Cardiac septum (tissue), 1 donor: ENCODE results near the gene ZNF230. TPM values are rescaled to one million over a fixed set of nuclear protein-coding genes. Genes with fewer than 3 reads are reported as not detected.
A peak's percentile ranks its signal among the peaks of the same experiment; 100 is the strongest.

Experiments
- DNase-seq: peaks from one replicate; pipeline ENCODE4 v3.0.0-alpha.2; 2020; ENCODE audit warnings: low spot score
- intact Hi-C: fragments of 100-400 bp; cut with DNase I; formaldehyde crosslinking; loops from one replicate; pipeline ENCODE4 v1.14.0; 2022
- long read RNA-seq: library from polyadenylated mRNA; unstranded; transcript quantifications from one replicate; pipeline ENCODE4 v2.0.0, GENCODE V29; 2021
- total RNA-seq: library from RNA; stranded (reverse); fragmentation: NEBNext Ultra II Directional; extraction: Animal tissue kit (Norgen Biotek cat#: 25700); gene quantifications from one replicate; pipeline ENCODE4 v1.2.1, GENCODE V29; 2021
- donor health status: DM: no; HTN: no; CAD: no.

Gene ZNF230
- 2.3 TPM for total RNA-seq
- long read RNA-seq, full-length matches to known transcripts, result 3 of 4 reads
- long read RNA-seq, partial matches to known transcripts, result 0 of 4 reads
- long read RNA-seq, other reads (novel, unspliced or antisense), result 1 of 4 reads

DNA sequence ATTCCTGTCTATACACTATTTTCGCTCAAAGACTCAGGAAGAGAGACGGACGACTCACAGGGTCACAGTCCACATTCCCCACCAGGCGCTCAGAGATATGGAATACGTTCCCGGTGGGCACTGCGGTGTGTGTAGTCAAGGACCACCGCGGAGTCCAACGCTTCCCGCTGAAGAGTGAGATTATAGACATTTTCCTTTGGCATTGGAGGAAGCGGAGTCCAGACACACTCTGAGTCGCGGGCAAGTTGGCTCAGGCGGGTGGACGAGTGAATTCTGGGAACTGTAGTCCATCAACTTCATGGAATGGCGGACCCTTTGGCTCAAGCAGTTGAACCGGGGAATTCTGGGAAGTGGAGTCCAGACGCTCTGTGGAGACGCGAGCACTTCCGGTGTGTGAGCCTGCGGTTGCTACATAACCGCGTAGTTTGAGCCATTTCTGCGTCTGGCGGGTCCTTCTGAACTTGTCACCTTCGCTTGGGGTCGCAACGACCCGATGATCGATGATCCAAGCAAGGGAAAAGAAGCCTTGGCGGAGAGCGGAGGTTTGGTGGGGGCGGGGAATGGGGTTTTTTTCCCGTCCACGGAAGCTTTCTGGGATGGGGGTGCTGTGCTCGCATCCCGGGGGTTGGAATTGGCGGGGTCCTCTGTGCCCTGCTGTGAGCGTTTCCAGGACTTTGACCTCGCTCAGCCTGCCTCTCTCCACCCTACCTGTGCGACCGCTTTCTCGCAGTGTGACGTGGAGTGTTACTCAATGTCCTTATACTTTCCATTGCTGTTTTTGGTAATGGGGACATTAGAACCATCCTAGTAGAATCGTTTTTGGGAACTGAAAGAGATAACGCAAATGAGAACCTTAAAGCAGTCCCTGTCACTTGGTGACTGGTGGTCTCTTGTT, at the start of gene ZNF230:
Gene ZNF230 (plus strand): TSS at position 392 of the 895 bp plus-strand sequence. CDS start 4,122 bp downstream, outside the sequence.
- intact Hi-C loops, result loop anchor here (1.0 to 10.0 kb wide), 5 partner anchors 19 to 202 kb away; partner anchors contain the start of genes ZNF155, ZNF223, ZNF224 and ZNF225
- DNase-seq, result peak; percentile 95

DNA sequence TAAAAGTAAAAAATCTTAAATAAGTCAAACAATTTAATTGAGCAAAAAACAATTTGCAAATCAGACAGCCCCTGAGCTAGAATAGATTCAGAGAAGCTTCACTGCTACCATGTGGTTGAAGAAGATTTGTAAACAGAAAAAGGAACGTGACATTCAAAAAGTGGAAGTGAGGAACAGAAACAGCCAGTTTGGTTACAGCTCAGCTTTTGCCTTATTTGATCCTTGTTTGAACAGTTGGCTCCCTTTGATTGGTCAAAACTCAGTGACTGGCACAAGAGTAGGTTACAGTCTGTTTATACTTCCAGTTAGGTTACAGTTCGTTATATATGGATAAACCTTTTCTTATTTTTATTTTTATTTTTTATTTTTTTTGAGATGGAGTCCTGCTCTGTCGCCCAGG, 45.9 kb upstream of the ZNF230 start:
- no peak for DNase-seq
- intact Hi-C loops, result no loop called here

DNA sequence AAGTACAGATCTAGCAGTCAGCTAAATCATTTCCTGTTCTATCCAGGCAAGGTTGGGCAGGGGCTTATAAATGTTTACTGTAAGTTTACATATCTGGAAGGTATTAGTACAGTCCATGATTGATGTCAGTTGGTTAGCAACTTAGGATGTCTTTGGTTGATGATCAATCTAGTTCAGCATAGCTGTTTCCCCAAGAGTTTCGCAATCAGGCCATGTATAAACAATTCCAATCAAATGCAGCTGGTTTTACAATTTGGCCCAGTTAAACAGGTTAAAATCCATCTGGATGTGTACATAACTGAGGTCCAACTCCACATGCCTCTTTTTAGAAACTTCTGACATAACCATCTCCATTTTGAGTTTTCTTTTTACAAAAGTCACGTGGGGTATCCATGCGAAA, 44.9 kb upstream of the ZNF230 start:
- intact Hi-C loops, result no loop called here
- DNase-seq, result no peak

DNA sequence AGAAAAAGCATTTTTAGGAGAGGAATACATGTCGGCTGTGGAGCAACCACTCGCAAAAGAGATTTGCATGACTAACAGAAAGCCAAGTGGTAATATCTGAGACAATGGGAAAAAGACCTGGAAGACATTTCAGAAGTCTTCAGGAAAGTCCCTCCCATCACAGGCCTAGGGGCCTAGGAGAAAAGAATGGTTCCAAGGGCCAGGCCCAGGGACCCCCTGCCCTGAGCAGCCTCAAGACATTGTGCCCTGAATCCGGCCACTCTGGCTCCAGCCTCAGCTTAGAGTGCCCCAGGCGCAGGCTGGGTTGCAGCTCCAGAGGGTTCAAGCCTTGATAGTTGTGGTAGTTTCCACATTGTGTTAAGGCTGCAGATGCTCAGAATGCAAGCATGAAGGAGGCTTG, 42.3 kb upstream of the ZNF230 start:
- intact Hi-C loops, result no loop called here
- DNase-seq, result no peak

DNA sequence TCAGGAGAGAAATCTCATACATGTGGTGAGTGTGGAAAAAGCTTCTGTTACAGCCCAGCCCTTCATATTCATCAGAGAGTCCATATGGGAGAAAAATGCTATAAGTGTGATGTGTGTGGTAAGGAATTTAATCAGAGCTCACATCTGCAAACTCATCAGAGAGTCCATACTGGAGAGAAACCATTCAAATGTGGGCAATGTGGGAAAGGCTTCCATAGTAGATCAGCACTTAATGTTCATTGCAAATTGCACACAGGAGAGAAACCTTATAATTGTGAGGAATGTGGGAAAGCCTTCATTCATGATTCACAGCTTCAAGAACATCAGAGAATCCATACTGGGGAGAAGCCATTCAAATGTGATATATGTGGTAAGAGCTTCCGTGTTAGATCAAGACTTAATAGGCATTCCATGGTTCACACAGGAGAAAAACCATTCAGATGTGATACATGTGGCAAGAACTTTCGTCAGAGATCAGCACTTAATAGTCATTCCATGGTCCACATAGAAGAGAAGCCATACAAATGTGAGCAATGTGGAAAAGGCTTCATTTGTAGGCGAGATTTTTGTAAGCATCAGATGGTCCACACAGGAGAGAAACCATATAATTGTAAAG, 36.6 kb upstream of the ZNF230 start:
- intact Hi-C loops, result no loop called here
- DNase-seq, result no peak

DNA sequence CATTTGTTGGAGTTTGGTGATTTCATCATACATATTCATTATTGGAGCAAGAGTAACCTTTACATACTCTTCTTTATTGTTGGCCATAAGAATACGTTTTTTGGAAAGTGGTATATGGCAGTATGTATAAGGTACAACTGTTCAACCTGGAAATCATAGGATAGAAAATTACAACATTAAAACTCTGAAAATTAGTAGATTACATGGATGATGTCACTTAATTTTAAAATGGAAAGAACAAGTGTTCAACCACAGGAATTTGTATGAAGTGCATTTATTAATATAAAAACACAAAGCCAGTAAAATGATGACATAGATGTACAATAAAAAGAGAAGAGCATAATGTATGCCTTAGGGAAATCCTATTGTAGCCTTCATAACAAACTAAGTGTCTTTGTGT, 26.0 kb upstream of the ZNF230 start:
- no peak for DNase-seq
- intact Hi-C loops, result no loop called here

DNA sequence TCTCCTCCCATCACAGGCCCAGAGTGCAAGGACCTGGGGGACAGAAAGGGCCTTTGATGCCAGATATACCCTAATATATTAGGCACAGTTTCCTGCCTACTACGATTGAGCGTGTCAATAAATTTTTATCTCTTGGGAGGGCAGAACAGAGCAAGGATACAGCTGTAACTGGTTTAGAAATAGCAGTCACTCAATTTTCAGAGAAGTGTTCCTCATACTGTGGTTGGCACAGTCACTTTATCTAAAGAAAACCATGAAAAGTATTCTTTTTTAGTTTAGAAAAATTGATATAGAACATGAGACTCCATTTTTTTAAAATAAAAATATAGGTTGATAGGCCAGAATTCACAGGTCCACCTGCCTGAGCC, 19.2 kb upstream of the ZNF230 start:
- DNase-seq, result no peak
- intact Hi-C loops, result loop anchor here (5.0 kb wide), 2 partner anchors 89 to 109 kb away; partner anchors contain the start of genes ZNF224 and ZNF284

DNA sequence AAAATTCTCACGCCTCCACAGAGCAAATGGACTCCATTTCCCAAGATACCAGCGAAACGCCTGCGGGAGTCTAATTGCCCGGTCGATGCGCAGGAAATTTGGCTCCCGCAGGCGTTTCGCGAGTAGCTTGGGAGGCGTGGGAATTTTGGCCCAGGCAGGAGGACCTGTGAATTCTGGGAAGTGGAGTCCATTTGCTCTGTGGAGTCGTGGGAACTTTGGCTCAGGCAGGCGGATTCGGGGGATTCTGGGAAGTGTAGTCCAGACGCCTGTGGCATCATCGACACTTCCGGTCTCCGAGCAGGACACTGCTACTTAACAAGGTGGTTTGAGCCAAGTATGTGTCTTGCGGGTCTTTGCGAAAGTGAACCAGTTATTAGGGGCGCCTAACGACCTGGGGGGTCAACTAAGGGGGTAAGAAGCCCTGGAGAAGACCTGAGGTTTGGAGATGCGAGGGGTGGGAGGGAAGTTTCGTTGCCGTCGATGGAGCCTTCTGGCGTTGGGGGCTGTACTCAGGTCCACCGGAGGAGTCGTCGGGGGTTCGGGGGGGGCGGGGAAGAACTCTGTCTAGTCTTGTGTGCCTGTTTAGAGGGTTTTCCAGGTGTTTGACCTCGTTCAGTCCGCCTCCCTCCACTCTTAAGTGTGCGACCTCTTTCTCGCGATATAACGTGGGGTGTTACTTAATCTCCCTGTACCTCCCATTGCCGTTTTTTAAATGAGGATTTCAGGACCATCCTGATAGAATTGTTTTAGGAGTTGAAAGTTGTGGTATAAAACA, 18.7 kb upstream of the ZNF230 start, which contains the start of gene ZNF155:
Gene ZNF155 (plus strand): TSS at position 277 of the 775 bp plus-strand sequence. CDS start 4,356 bp downstream, outside the sequence.
- peak; percentile 96 for DNase-seq
- intact Hi-C loops, result loop anchor here (1.0 to 5.0 kb wide), 5 partner anchors 18 to 108 kb away; partner anchors contain the start of genes ZNF221, ZNF224, ZNF230 and ZNF284

DNA sequence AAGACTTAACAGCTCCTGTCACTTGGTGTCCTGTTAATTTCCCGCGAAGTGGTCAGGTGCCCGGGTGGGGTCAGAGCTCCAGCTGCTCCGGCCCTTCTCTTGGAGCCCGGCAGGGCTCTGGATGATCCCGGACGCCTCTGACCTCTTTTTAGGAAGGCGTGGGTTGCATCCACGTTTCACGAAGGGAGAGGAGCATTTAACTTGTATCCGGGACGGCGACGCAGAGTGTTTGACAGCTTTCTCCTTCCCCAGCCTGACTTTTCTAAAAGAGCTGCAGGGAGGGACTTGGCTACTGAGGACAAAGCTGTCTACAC, 18.1 kb upstream of the ZNF230 start:
- intact Hi-C loops, result loop anchor here (1.0 to 5.0 kb wide), 5 partner anchors 18 to 108 kb away; partner anchors contain the start of genes ZNF221, ZNF224, ZNF230 and ZNF284
- no peak for DNase-seq

DNA sequence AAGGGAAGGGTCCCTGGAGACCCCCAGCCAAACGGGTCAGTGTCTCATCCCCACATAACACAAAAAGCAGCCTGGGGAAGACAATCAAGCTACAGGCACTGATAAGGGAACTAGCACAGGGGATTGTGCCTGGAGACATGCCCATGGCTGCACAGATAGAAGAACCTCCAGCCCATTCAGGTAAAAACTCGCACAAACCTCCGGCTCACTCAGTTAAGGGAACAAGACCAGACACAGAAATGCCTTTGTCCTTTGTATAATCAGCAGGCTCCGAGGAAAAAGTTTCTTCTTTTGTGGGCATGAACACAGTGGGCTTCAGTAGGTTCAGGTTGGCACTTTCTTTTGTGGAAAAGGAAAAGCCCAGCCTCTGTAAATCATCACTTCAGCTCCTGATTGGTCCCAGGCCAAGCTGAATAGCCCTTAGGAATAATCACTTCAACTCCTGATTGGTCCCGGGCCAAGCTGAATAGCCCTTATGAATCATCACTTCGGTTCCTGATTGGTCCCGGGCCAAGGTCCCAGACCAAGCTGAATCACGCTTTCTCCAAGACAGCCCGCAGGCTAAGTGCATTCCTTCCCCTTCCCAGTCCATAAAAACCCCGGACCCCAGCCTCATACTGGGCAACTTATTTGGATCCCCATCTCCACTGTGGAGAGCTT, 5.0 kb upstream of the ZNF230 start:
- intact Hi-C loops, result no loop called here
- no peak for DNase-seq

DNA sequence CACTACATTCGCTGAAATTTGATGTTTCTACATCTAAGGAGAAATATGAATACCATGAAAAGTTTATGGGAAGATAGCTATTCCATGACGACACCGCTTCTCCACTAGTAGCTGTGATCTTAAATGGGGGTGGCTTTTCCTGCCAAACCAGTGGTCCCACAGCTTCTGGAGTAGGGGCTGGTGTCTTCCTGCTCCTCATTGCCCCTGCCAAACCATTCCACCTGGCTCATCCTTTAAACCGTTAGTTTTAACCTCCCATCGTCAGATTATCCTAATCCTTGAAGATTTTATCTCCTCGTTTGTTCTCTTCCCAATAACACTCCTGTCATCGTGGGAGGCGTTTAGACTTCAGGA, 568 bp upstream of the ZNF230 start:
- DNase-seq, result no peak
- intact Hi-C loops, result loop anchor here (1.0 to 10.0 kb wide), 5 partner anchors 18 to 203 kb away; partner anchors contain the start of genes ZNF155, ZNF223, ZNF224 and ZNF225

DNA sequence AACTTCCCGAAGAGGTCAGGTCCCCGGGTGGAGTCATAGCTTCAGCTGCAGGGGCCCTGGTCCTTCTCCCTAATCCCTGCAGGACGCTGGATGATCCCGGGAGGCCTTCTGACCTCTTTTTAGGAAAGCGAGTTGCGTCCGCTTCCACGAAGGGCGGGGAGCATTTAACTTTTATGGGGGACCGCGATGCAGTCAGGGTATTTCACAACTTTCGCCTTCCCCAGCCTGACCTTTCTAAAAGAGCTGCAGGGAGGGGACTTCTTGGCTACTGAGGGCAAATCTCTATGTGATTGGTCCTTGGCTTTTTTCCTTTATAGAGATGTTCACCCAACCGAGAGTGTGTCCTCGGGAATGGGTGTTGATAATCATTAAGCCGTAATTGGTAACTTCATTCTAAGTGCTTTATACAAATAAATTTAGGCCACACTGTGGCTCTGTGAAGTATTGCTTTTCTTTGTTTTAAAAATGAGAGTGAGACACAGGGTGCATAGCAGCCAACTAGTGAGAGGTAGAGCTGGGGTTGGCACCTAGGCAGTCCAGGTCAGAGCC, 778 bp downstream of the ZNF230 start:
- intact Hi-C loops, result loop anchor here (5.0 to 10.0 kb wide), 4 partner anchors 49 to 201 kb away; partner anchors contain the start of genes ZNF223, ZNF224 and ZNF225
- no peak for DNase-seq

DNA sequence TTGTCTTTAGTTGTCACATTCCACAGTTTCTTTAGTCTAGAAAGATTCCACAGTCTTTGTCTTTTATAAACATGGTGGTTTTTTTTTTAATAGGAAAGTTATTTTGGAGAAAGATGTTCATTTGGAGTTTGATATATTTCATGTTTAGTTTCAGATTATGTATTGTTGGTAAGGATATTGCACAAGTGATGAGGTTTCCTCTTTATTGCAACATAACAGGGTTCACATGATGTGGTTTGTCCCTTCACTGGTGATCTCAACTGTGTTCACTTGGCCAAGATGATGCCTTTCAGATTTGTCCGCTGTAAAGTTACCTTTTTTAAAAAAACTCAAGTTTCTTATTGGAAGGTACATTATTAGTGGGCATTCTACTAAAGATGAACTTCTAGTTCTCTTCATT, 3.2 kb downstream of the ZNF230 start:
- no peak for DNase-seq
- intact Hi-C loops, result loop anchor here (10.0 kb wide), 1 partner anchor 199 kb away; no protein-coding TSS in a partner anchor

DNA sequence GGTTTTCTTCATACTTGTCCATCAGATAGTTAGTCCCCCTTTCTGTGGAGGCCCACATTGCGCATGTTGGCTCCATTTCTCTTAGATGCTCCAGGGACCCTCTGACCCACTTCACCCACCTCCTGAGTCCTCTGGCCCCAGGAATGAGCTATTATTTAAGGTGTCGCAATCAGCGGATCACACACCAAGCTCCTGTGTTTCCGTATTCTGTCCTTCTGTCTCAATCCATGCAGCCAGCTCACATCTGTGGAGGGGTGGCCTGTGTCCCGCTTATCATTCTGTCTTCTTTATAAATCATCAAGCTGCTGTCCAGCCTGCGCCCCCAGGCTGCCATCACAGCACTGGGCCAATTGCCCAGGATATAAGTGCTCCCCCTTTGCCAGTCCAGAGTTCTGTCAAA, 4.7 kb downstream of the ZNF230 start:
- intact Hi-C loops, result loop anchor here (10.0 kb wide), 1 partner anchor 197 kb away; no protein-coding TSS in a partner anchor
- no peak for DNase-seq

DNA sequence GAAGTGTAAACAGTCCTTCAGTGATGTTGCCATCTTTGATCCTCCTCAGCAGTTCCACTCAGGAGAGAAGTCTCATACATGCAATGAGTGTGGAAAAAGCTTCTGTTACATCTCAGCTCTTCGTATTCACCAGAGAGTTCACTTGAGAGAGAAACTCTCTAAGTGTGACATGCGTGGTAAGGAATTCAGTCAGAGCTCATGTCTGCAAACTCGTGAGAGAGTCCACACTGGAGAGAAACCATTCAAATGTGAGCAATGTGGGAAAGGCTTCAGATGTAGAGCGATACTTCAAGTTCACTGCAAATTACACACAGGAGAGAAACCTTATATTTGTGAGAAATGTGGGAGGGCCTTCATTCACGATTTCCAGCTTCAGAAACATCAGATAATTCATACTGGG, 7.7 kb downstream of the ZNF230 start:
- intact Hi-C loops, result no loop called here
- DNase-seq, result no peak

DNA sequence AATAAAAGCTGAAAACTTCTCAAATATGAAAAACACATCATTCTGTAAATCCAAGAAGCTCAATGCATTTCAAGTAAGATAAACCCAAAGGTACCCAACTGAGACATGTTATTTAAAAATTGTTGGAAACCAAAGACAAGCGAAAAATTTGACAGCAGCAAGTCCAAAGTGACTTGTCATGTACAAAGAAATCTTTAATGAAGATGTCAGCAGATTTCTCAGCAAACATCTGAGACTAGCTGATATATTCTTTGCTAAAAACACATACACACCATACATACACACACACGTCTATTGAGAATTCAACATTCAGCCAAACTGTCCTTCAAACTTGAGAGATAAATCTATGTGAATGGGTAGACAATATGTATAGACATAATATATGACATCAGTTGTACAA, 16.7 kb downstream of the ZNF230 start:
- intact Hi-C loops, result no loop called here

DNA sequence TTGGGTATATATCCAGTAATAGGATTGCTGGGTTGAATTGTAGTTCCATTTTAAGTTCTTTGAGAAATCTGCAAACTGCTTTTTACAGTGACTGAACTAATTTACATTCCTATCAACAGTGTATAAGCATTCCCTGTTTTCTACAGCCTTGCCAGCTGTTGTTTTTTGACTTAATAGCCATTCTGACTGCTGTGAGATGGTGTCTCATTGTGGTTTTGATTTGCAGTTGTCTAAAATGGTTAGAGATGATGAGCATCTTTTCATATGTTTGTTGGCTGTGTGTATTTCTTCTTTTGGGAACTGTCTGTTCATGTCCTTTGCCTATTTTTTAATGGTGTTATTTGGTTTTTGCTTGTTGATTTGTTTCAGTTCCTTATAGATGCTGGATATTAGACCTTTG, 18.5 kb downstream of the ZNF230 start:
- intact Hi-C loops, result no loop called here

More for the DNA sequence above, 16.7 kb downstream of the ZNF230 start:
- DNase-seq, result no peak

DNA sequence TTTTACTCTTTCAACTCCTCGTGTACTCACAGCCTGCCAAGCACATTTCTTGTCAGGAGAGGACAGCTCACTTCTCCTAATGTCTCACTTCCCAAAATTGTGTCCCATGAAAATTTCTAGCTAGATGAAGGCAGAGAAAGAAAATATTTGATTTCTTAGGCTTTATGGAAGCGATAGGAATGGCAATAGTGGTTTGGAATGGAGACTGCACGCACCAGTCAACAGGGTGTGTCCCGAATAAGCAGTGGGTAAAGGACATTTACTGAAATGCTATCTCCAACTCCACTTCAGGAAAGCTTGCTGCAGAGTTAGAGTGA, 22.1 kb downstream of the ZNF230 start:
- intact Hi-C loops, result no loop called here
- DNase-seq, result no peak

More for the DNA sequence above, 18.5 kb downstream of the ZNF230 start:
- no peak for DNase-seq
